Esophagus (tissue), 2 donors: ENCODE results near the gene ZBTB34. TPM values are rescaled to one million over a fixed set of nuclear protein-coding genes. Genes with fewer than 3 reads are reported as not detected.
A peak's percentile ranks its signal among the peaks of the same experiment; 100 is the strongest.

Experiments
- H3K27ac ChIP-seq, 2 donors: one replicate each; pipeline ENCODE4 v1.5.1; 2013; ENCODE audit warnings: low read depth in 2 of 2, mild to moderate bottlenecking in 2 of 2, inconsistent platforms in 1 of 2, low read length in 1 of 2, moderate library complexity in 1 of 2
- H3K27me3 ChIP-seq, 2 donors: one replicate each; pipeline ENCODE4 v1.6.1; 2013; ENCODE audit warnings: low read length in 2 of 2, control low read depth in 1 of 2, mild to moderate bottlenecking in 1 of 2; ENCODE audit not compliant: insufficient read depth in 2 of 2, control insufficient read depth in 1 of 2
- H3K36me3 ChIP-seq, 2 donors: one replicate each; pipeline ENCODE4 v1.6.1; 2013; ENCODE audit warnings: low read length in 1 of 2; ENCODE audit not compliant: control insufficient read depth in 2 of 2, insufficient read depth in 2 of 2
- H3K4me1 ChIP-seq, 2 donors: one replicate each; pipeline ENCODE4 v1.6.1; 2013; ENCODE audit warnings: low read length in 1 of 2; ENCODE audit not compliant: control insufficient read depth in 2 of 2, insufficient read depth in 2 of 2
- H3K4me3 ChIP-seq, 2 donors: one replicate each; pipeline ENCODE4 v1.5.1; 2013; ENCODE audit warnings: low read length in 2 of 2, mild to moderate bottlenecking in 2 of 2, low read depth in 1 of 2, moderate library complexity in 1 of 2
- H3K9me3 ChIP-seq, 2 donors: one replicate each; pipeline ENCODE4 v1.6.1; 2013; ENCODE audit warnings: mild to moderate bottlenecking in 2 of 2, low read depth in 1 of 2, low read length in 1 of 2, moderate library complexity in 1 of 2; ENCODE audit not compliant: control insufficient read depth in 2 of 2, insufficient read depth in 1 of 2
- WGBS, 2 donors: extraction: QIAGEN DNeasy Blood & Tissue Kit; methylation state at CpG; one replicate each; pipeline ENCODE4 v1.1.7; 2013; 5-methylcytosine and 5-hydroxymethylcytosine counted together
- polyA plus RNA-seq, 2 donors: library from polyadenylated mRNA; stranded (reverse); fragments of 200-250 nt; gene quantifications; one replicate each; pipeline ENCODE4 v1.2.3, GENCODE V29; 2013
- donor health status: healthy with polysubstance abuse.
- donor health status: Bipolar disorder and iron deficiency.

The ZBTB34 gene
- polyA plus RNA-seq, 2 donors, result 1.4 to 1.5 TPM

DNA sequence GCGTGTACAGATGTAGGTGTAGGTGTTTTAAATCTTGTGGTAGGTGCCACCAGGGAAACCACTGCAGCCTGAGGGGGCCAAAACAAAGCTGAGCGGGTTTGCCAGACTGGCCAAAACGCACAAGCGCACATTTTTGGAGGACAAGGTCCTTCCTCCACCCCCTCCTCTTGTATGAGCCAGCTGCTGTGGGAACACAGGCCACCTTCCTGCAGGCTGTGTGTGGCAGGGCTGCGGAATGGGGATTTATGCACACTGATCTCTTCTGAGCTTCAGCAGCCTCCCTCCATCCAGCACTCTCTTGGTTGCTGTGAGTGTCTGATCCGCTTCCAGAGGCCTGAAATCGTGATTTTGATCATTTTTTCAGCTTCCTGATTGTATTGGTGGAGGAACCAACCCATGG is 33.2 kb upstream of the ZBTB34 start:
- 94 to 96% methylated on average over 7 of the region's 7 CpGs for WGBS, 2 donors
- peaks cover 0 to 2% of the 10 kb centered on the region in 2 donors for H3K4me1 ChIP-seq
- H3K27ac ChIP-seq, result no peak overlapping the region
- no peak overlapping the region for H3K4me3 ChIP-seq
- H3K36me3 ChIP-seq, result peaks cover 0 to 2% of the 10 kb centered on the region in 2 donors
- H3K27me3 ChIP-seq, result no peaks in the 10 kb centered on the region
- H3K9me3 ChIP-seq, result no peaks in the 10 kb centered on the region

DNA sequence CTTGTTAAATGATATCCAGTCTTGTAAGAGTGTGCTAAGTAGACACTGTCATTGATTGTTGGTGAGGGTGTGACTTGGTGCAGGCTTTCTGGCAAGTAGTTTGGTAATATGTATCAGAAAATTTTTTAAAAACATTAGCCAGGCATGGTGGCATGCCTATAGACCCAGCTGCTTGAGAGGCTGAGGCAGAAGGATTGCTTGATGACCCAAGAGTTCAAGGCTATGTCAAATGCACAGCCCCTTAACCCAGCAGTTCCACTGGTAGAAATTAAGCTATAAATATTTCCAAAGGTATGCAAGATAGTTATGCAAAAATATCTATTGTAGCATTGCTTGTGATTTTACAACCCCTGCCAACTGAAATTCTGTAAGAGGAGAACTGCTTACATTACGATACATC is 31.4 kb upstream of the ZBTB34 start:
- no peaks in the 10 kb centered on the region for H3K9me3 ChIP-seq
- H3K4me3 ChIP-seq, result no peak overlapping the region
- H3K27ac ChIP-seq, result no peak overlapping the region
- no peaks in the 10 kb centered on the region for H3K27me3 ChIP-seq
- 93 to 99% methylated on average over 1 of the region's 1 CpG for WGBS, 2 donors
- H3K4me1 ChIP-seq, result no peaks in the 10 kb centered on the region
- H3K36me3 ChIP-seq, result peaks cover 14 to 16% of the 10 kb centered on the region in 2 donors

DNA sequence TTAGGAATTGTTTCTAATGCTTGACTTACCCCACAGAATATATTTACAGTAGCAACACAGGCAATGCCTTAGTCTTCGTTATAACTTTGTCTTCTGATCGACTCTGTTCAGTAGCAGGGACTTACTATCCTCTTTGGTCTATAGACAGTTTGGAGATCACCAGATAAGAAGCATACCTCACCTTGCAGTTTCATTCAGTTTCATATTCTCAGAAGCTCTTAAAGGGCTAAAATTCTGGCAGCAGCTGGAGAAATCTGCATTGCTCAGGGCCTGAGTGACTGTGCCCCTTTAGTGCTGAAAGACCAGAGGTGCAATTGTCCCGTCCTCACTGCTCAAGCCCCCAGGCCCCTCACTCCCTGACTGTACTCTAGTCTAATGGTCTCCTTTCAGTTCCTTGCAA is 29.6 kb upstream of the ZBTB34 start:
- Histone ChIP-seq H3K4me3 (no peak overlapping the region), H3K4me1 (no peaks in the 10 kb centered on the region), H3K27me3 (no peaks in the 10 kb centered on the region), H3K36me3 (peaks cover 14 to 20% of the 10 kb centered on the region in 2 donors), H3K9me3 (no peaks in the 10 kb centered on the region), H3K27ac (no peak overlapping the region)
- WGBS, 2 donors, result 87 to 93% methylated on average over 3 of the region's 3 CpGs

DNA sequence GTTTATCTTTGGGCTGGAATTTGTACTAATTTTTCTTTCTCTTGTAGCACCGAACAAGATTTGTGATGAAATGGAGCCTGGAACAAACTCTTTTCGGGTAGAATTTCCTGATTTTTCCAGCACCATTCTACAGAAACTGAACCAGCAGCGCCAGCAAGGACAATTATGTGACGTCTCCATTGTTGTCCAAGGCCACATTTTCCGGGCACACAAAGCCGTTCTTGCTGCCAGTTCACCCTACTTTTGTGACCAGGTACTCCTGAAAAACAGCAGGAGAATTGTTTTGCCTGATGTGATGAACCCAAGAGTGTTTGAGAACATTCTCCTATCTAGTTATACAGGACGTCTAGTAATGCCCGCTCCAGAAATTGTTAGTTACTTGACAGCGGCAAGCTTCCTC is 28.0 kb upstream of the ZBTB34 start:
- Histone ChIP-seq H3K9me3 (no peaks in the 10 kb centered on the region), H3K27ac (no peak overlapping the region), H3K27me3 (no peaks in the 10 kb centered on the region), H3K4me1 (no peaks in the 10 kb centered on the region), H3K4me3 (no peak overlapping the region), H3K36me3 (peaks cover 14 to 20% of the 10 kb centered on the region in 2 donors)
- WGBS, 2 donors, result 91 to 94% methylated on average over 9 of the region's 9 CpGs

DNA sequence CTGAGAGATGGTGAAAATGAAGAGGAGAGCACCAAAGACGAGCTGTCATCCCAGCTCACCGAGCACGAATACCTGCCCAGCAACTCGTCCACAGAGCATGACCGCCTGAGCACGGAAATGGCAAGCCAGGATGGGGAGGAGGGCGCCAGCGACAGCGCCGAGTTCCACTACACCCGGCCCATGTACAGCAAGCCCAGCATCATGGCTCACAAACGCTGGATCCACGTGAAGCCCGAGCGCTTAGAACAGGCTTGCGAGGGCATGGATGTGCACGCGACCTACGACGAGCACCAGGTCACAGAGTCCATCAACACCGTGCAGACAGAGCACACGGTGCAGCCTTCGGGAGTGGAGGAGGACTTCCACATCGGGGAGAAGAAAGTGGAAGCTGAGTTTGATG is 27.4 kb upstream of the ZBTB34 start:
- WGBS, 2 donors, result 96% methylated on average over 24 of the region's 24 CpGs
- no peaks in the 10 kb centered on the region for H3K4me1 ChIP-seq
- H3K4me3 ChIP-seq, result no peak overlapping the region
- H3K27ac ChIP-seq, result no peak overlapping the region
- H3K36me3 ChIP-seq, result peaks cover 14 to 20% of the 10 kb centered on the region in 2 donors
- no peaks in the 10 kb centered on the region for H3K9me3 ChIP-seq
- H3K27me3 ChIP-seq, result no peaks in the 10 kb centered on the region

DNA sequence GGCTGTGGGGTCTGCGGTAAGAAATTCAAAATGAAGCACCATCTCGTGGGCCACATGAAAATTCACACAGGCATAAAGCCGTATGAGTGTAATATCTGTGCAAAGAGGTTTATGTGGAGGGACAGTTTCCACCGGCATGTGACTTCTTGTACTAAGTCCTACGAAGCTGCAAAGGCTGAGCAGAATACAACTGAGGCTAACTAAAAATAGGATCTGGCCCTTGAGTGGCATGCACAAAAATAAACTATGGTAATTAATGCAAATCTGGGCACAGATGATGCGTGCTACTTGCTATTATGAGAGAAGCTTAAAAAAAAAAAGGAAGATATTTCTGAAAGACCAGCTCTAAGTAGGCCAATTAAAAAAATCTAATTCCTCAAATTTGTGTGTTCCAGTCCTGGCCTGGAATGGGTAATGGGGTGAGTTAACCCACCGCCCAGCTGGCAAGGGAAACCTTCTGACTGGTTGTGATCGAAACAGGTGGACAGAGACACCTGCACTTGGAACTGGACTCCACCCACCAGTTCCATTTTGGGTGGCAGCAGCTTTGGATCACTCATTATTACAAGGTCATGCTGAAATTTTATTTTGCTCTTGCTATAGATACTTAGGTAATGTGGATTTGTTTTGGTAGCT is 26.6 kb upstream of the ZBTB34 start:
- Histone ChIP-seq H3K36me3 (peaks cover 14 to 27% of the 10 kb centered on the region in 2 donors), H3K9me3 (no peaks in the 10 kb centered on the region), H3K27me3 (no peaks in the 10 kb centered on the region), H3K27ac (no peak overlapping the region), H3K4me3 (no peak overlapping the region), H3K4me1 (peaks cover 2 to 3% of the 10 kb centered on the region in 2 donors)
- 89 to 94% methylated on average over 8 of the region's 8 CpGs for WGBS, 2 donors

- H3K9me3 ChIP-seq, result no peaks in the 10 kb centered on the region
- H3K36me3 ChIP-seq, result peaks cover 14 to 27% of the 10 kb centered on the region in 2 donors
- no peak overlapping the region for H3K4me3 ChIP-seq
- peaks cover 3 to 7% of the 10 kb centered on the region in 2 donors for H3K4me1 ChIP-seq
- no peak overlapping the region for H3K27ac ChIP-seq
- no peaks in the 10 kb centered on the region for H3K27me3 ChIP-seq
- 95 to 97% methylated on average over 2 of the region's 2 CpGs for WGBS, 2 donors
These were observed 25.8 kb upstream of the ZBTB34 start for GRCh38 chr9:126834672-126835071.

DNA sequence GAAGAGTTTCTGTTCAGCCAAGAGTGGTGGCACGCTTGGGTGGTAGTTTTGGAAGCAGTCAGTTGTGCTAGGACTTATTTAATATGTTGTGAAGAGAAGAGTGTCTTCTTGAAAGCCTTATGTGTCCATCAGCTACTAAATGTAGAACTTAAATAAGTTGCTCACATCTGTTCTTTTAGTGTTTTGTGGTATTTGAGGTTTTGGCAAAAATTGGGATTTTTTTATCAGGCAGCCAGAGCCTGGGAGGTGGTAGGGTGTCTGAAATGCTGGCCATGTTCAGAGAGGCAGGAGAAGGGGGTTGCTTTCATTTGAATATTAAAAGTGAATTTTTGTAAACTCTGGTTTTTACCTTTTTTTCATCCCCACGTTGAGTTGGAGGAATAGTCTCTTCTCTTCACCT is 24.2 kb upstream of the ZBTB34 start:
- Histone ChIP-seq H3K4me3 (no peak overlapping the region), H3K27ac (no peak overlapping the region), H3K36me3 (peaks cover 14 to 27% of the 10 kb centered on the region in 2 donors), H3K4me1 (peaks cover 3 to 7% of the 10 kb centered on the region in 2 donors), H3K27me3 (no peaks in the 10 kb centered on the region), H3K9me3 (no peaks in the 10 kb centered on the region)
- WGBS, 2 donors, result 83 to 94% methylated on average over 2 of the region's 2 CpGs

DNA sequence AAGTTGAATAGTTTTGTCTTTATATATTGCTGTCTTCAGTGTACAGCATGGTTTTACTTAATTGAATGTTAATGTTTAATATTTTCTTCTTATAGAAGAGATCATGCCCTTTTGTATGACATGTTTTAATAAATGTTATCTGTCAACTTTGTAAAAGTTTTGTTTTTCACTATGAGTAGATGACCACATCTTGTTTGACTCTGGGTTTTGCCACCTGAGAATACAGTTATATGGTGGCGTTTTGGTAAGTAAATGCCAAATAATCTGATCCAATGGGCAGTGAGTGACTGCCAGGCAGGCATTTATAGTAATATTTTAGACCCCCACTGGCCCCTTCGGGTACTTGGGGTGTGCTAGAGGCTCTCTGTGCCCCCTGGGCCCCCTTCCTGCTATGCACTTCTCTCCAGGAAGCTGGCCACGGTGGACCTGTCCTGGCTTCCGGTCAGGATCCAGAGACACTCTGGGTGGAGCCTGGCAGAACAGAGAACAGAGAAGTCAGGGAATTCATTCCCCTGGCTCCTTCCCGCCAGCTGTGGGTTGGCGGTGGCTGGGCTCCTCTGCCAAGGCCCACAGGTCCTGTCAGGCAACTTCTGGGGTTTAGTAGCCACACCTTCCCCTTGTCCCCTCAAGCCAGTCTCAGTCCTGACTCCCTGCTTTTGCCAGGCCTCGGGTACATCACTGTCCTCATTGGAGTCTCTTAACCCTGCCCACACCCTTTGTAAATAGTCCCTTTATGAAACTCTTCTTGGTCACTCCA is 22.2 kb upstream of the ZBTB34 start:
- peak overlapping the region in 1 of 2 donors; percentile 6 for H3K27ac ChIP-seq
- H3K36me3 ChIP-seq, result peaks cover 6 to 18% of the 10 kb centered on the region in 2 donors
- H3K9me3 ChIP-seq, result no peaks in the 10 kb centered on the region
- H3K4me3 ChIP-seq, result no peak overlapping the region
- peaks cover 3 to 8% of the 10 kb centered on the region in 2 donors for H3K4me1 ChIP-seq
- no peaks in the 10 kb centered on the region for H3K27me3 ChIP-seq
- 42 to 50% methylated on average over 7 of the region's 7 CpGs for WGBS, 2 donors
